Endothelial cell of coronary artery (primary cell): ENCODE measurements around the gene SUN1. TPM values are rescaled to one million over a fixed set of nuclear protein-coding genes. Genes with fewer than 3 reads are reported as not detected.

Experiments
- total RNA-seq: library from RNA; depleted of rRNA; stranded (reverse); fragments of >200 nt; gene quantifications from 2 replicates; pipeline ENCODE4 v1.2.3, GENCODE V29; 2014

SUN1 gene
- total RNA-seq = 122 and 169 TPM in 2 replicates

GRCh38 chr7:832167-832967 lies at the start of gene SUN1:
SUN1 (plus strand) TSS chr7:832476; CDS start chr7:832525, 49 bp downstream.

GRCh38 chr7:876077-876971 lies 44.0 kb downstream of the SUN1 start, which contains the start of gene GET4:
GET4 (plus strand) TSS chr7:876554; CDS start chr7:876646, 92 bp downstream.

Other genes starting within 250 kb of the SUN1 start
- gene DNAAF5, start 105.8 kb upstream of the SUN1 start, total RNA-seq = 16.5 TPM in 2 replicates
- gene PRKAR1B, start 105.2 kb upstream of the SUN1 start, total RNA-seq = 16.6 and 20.3 TPM in 2 replicates
- gene GET4, start 44.1 kb downstream of the SUN1 start, total RNA-seq = 31.1 and 36.6 TPM in 2 replicates
- gene ADAP1, start 122.2 kb downstream of the SUN1 start, total RNA-seq = 0.63 and 3.6 TPM in 2 replicates
- 4.8 and 7.4 TPM in 2 replicates for gene COX19, start 143.1 kb downstream of the SUN1 start, total RNA-seq
- not detected in 2 replicates for gene CYP2W1, start 150.7 kb downstream of the SUN1 start, total RNA-seq
- gene GPR146, start 212.1 kb downstream of the SUN1 start, total RNA-seq = 7.5 and 40.0 TPM in 2 replicates